Measurements from ENCODE around the gene FUT4. TPM values are rescaled to one million over a fixed set of nuclear protein-coding genes. Genes with fewer than 3 reads are reported as not detected.
A peak's percentile ranks its signal among the peaks of the same experiment; 100 is the strongest.

FUT4 gene
- total RNA-seq, 1 experiment from 2014 or later = 3.2 TPM

DNA sequence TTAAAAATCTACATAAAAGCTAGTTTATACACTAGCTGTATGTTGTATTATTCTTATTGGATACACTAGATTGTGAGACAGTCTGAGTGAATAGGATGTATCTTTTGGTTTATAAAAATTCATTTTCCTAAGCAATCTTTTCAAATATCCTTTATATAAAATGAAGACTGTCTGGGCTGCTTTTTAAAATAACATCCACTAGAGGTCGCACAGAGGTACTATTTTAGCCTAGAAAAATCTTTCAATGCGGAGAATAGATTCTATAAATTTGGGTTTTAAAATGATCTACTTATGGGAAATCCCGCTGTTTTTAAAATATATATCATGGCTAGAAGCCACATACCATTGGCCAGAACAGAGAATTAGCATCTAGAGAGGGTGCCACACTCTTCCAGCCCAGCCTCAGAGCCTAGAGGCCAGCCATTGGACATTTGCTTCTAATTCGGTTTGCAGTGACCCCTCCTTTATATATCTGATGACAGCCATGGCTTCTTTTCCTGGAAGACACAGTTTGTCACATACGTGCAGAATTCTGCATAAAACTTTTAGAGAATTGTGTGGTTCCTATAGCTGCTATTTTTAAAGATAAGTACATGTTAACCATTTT lies 24.1 kb upstream of the FUT4 start:
- DNase-seq (ENCODE audit: low read depth in 1 of 2, low spot score in 2 of 2) = peak in 1 of 2 experiments; percentile 10
- H3K27me3 ChIP-seq (replicated peaks) = no peaks in the 10 kb centered on the region

DNA sequence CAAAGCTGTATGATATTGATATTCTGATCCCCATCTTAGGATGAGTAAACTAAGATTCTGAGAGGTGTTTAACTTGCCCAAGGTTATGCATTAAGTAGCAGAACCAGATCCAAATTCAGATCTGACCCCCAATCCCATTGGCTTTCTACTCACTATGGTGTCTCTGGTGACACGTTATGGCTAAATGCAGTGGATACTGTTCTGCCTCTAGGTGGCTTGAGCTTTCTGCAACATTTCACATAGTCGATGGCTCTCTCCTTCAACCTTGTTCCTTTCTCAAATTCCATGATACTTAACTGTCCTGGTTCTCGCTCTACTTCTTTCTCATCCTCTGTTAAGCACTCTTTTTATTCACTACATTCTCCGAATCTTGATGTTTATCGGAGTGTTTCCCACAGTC lies 22.0 kb upstream of the FUT4 start:
- Histone ChIP-seq H3K4me3 (no peak overlapping the region), H3K27ac (no peak overlapping the region), H3K27me3 (replicated peaks) (no peaks in the 10 kb centered on the region), H3K4me1 (replicated peaks) (no peaks in the 10 kb centered on the region), H3K9me3 (replicated peaks) (no peaks in the 10 kb centered on the region), H3K36me3 (no peaks in the 10 kb centered on the region)
- DNase-seq (ENCODE audit: low read depth in 1 of 2, low spot score in 2 of 2) = no peak

More for the DNA sequence above, 24.1 kb upstream of the FUT4 start:
- Histone ChIP-seq H3K9me3 (replicated peaks) (no peaks in the 10 kb centered on the region), H3K4me1 (replicated peaks) (no peaks in the 10 kb centered on the region), H3K4me3 (no peak overlapping the region), H3K36me3 (no peaks in the 10 kb centered on the region), H3K27ac (no peak overlapping the region)

DNA sequence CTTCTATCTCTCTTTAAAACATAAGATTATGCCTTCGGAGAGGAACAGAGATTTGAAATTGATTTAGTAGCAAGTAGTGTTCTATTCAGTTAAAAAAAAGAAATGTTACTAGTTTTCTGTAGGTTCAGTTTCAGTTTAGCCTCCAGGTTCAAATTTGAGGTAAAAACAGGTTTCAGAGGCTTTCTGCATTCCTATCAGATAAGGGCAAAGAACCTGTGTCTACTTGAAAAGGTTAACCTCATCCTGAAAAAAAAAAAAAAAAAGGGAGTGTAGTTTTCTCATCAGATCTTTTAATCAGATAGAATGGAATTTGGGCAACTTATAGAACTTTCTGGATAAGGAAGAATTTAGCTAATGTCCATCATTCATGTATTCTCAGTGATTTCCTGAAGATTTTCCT lies 19.4 kb upstream of the FUT4 start:
- no peak for DNase-seq (ENCODE audit: low read depth in 1 of 2, low spot score in 2 of 2)
- H3K9me3 ChIP-seq (replicated peaks) = no peaks in the 10 kb centered on the region
- H3K4me3 ChIP-seq = no peak overlapping the region
- H3K27ac ChIP-seq = no peak overlapping the region
- no peaks in the 10 kb centered on the region for H3K36me3 ChIP-seq
- no peaks in the 10 kb centered on the region for H3K4me1 ChIP-seq (replicated peaks)
- no peaks in the 10 kb centered on the region for H3K27me3 ChIP-seq (replicated peaks)

DNA sequence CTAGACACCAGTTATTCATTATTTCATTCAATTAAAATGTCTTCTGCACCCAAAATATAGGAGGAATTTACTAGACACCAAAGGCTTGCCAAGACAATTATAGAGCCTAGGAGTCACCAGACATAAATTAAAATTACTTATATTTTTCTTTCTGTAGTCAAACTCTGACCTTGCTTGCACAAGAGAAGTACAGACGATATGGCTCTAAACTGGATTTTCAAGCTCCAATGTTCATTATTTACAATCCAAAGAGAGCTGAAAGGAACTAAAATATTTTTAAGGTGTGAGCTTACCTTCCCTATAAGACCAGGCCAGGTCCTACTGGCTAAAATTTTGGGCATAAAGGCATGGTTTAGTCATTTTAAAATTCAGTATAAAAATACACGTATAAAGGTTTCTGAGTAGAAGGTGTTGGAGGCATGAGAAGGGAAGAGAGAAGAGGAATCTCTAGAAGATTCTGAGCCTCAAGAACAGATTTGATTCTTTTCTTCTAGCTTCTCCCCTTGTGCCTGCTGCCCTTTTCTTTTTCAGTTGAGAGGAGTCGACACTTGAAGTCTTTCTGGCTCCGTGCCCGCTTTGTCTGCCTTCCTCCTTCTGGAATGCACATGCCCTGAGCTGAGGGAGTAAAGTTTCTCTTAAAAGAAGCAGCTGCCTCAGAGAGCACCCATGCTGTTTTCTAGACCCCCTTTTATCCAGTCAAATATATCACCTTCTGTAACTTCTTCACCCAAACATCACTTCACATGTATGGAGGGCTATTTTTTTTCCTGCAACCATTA lies 18.0 kb upstream of the FUT4 start:
- peak; percentile 27 to 56 for DNase-seq (ENCODE audit: low read depth in 1 of 2, low spot score in 2 of 2)
- no peak overlapping the region for H3K27ac ChIP-seq

DNA sequence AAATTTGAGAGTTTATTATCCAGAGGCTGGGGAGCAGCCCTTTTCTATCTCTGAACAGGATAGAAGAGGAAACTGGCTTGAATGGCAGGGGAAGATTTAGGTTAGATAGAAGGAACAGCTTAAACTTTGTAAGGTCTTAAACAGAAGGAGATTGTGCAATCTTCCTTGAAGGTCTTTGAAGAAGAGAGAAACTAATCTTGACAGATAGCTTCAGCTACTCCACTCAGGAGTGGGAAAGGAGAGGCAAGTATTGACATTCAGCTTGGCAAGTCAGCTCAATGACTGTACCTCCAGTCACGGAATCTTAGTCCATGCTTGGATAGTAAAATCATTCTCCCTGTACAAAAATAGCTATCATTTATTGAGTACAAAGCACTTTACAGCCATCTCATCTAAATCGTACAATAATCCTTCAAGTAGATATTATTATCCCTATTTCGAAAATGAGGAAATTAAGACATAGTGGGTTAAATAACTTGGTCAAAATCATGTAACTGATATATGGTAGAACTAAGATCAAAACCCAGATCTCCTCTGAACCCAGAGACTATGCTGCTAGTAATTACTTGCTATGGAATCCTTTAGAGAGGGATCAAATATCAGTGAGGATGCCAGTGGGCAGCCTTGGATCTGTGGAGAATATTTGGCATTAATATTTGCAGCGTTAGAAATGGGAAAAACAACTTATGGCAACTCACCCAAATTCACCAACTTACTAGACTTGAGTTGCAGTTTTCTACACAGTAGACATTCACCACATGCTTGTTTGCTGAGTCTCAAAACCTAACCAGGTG lies 16.9 kb upstream of the FUT4 start:
- H3K4me1 ChIP-seq (replicated peaks) = no peaks in the 10 kb centered on the region
- no peaks in the 10 kb centered on the region for H3K36me3 ChIP-seq
- H3K4me3 ChIP-seq = no peak overlapping the region
- no peaks in the 10 kb centered on the region for H3K9me3 ChIP-seq (replicated peaks)
- H3K27ac ChIP-seq = no peak overlapping the region
- DNase-seq (ENCODE audit: low read depth in 1 of 2, low spot score in 2 of 2) = no peak
- H3K27me3 ChIP-seq (replicated peaks) = no peaks in the 10 kb centered on the region

More for the DNA sequence above, 18.0 kb upstream of the FUT4 start:
- Histone ChIP-seq H3K9me3 (replicated peaks) (no peaks in the 10 kb centered on the region), H3K27me3 (replicated peaks) (no peaks in the 10 kb centered on the region), H3K4me3 (no peak overlapping the region), H3K4me1 (replicated peaks) (no peaks in the 10 kb centered on the region), H3K36me3 (no peaks in the 10 kb centered on the region)

DNA sequence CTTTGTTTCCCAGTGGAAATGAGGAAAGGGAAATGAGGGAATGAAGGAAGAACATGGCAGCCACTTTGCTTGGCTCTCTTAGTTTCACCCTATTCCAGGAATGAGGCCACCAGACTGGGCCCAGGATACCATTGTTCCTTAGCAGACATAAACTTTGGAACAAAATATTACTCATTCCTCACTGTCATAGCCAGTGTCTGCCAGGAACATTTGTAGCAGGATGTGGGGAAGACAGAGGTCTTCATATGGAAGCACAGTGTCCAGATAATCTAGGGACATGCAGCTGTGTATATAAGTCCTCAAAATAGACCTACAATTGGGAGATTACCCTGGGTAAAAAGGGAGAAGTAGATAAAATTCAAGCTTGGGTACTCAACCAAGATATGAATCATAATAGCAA lies 15.2 kb upstream of the FUT4 start:
- no peaks in the 10 kb centered on the region for H3K27me3 ChIP-seq (replicated peaks)
- no peak overlapping the region for H3K27ac ChIP-seq
- H3K4me1 ChIP-seq (replicated peaks) = no peaks in the 10 kb centered on the region
- no peaks in the 10 kb centered on the region for H3K9me3 ChIP-seq (replicated peaks)
- no peak overlapping the region for H3K4me3 ChIP-seq
- no peak for DNase-seq (ENCODE audit: low read depth in 1 of 2, low spot score in 2 of 2)
- no peaks in the 10 kb centered on the region for H3K36me3 ChIP-seq

DNA sequence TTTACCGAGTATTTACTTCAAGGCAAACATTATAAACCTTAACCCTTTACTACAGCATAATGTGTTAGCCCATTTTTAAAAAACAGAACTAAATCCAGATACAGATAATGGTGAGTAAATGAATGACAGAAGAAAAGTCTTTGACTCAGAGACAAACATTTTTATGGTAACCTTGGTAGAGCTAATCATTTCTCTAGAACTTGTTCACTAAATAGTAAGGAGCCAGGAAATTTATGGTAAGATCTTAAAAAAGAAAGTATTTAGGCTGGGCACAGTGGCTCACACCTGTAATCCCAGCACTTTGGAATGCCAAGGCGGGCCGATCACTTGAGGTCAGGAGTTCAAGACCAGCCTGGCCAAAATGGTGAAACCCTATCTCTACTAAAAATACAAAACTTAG lies 11.5 kb upstream of the FUT4 start:
- no peaks in the 10 kb centered on the region for H3K4me1 ChIP-seq (replicated peaks)
- H3K9me3 ChIP-seq (replicated peaks) = no peaks in the 10 kb centered on the region
- DNase-seq (ENCODE audit: low read depth in 1 of 2, low spot score in 2 of 2) = no peak

DNA sequence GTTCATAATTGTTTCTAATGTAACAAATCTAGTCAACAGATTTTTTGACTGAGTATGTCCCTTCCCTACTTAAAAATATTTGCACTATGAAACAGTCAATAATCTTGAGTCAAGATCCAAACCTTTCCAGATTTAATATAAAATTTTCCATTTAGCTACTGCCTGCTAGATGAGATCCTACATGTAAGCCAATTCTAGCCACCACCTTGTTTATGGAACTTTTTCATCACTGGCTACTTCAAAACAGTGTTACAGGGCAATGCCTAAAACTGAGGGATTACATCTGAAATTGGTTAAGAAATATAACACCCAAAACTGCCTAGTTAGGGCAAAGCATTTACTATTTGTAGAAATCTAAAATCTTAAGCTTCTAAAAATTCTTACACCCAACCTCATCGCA lies 10.5 kb upstream of the FUT4 start:
- Histone ChIP-seq H3K4me3 (no peak overlapping the region), H3K36me3 (no peaks in the 10 kb centered on the region), H3K27ac (no peak overlapping the region), H3K9me3 (replicated peaks) (no peaks in the 10 kb centered on the region), H3K27me3 (replicated peaks) (no peaks in the 10 kb centered on the region), H3K4me1 (replicated peaks) (no peaks in the 10 kb centered on the region)
- no peak for DNase-seq (ENCODE audit: low read depth in 1 of 2, low spot score in 2 of 2)

More for the DNA sequence above, 11.5 kb upstream of the FUT4 start:
- Histone ChIP-seq H3K27me3 (replicated peaks) (no peaks in the 10 kb centered on the region), H3K36me3 (no peaks in the 10 kb centered on the region), H3K27ac (no peak overlapping the region), H3K4me3 (no peak overlapping the region)

DNA sequence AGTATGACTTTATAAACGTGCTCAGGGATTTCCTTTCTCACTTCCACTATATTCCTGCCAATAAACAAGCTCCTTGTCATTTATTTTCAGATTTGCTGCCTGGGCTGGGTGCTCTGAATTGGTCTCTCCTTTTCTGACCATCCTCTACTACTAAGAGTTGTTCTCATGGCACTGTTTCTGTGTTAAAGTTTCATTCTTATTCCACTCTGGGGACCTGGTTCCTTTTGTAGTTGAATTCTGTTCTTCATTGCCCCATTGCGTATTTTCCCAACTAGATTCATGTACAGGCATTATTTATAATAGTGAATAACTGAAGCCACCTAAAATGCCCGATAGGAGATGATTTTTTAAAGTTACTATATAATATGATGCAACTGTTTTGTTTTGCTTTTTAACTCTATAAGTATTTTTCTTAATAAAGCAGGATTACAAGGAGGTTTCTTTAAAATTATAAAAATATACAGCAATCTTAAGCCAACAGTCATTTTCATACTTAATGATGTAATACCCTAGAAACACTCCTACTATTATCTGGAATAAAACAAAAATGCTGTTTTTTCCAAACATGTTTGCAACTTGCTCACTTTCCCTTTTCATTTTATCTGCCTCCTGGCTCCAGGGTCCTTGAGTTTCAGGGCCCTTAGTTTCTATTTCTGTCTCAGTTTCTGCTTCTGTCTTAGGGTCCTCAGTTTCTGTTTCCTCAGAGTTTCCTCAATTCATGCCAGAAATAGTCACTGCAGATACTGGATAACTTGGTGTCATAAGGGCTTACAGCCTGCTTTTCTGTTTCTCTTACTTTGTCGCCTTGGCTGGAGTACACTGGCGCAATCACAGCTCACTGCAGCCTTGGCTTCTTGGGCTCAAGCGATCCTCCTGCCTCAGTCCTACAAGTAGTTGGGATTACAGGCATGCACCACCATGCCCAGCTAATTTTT lies 9.8 kb upstream of the FUT4 start:
- Histone ChIP-seq H3K36me3 (no peaks in the 10 kb centered on the region), H3K9me3 (replicated peaks) (no peaks in the 10 kb centered on the region), H3K27ac (no peak overlapping the region), H3K27me3 (replicated peaks) (no peaks in the 10 kb centered on the region), H3K4me3 (no peak overlapping the region), H3K4me1 (replicated peaks) (no peaks in the 10 kb centered on the region)
- DNase-seq (ENCODE audit: low read depth in 1 of 2, low spot score in 2 of 2) = no peak

DNA sequence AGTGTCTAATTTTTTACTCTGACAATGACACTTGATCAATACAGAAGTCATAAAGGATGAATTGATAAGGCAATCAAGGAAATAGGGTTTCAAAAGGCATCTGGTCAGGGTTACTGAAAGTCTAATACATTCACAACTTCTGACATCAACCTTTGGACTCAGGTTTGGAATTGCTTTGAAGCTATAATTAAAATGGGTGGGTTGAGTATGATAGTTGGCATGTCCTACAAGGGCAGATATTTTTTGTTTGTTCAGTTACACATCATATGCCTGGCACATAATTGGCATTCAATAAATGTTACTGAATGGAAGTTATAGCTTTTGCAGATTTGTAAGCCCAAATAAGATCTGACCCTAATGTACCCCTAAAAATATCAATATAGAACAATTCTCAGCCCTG lies 7.3 kb upstream of the FUT4 start:
- H3K9me3 ChIP-seq (replicated peaks) = no peaks in the 10 kb centered on the region
- H3K4me3 ChIP-seq = no peak overlapping the region
- H3K27ac ChIP-seq = no peak overlapping the region
- no peaks in the 10 kb centered on the region for H3K36me3 ChIP-seq
- no peak for DNase-seq (ENCODE audit: low read depth in 1 of 2, low spot score in 2 of 2)
- H3K27me3 ChIP-seq (replicated peaks) = no peaks in the 10 kb centered on the region
- no peaks in the 10 kb centered on the region for H3K4me1 ChIP-seq (replicated peaks)

DNA sequence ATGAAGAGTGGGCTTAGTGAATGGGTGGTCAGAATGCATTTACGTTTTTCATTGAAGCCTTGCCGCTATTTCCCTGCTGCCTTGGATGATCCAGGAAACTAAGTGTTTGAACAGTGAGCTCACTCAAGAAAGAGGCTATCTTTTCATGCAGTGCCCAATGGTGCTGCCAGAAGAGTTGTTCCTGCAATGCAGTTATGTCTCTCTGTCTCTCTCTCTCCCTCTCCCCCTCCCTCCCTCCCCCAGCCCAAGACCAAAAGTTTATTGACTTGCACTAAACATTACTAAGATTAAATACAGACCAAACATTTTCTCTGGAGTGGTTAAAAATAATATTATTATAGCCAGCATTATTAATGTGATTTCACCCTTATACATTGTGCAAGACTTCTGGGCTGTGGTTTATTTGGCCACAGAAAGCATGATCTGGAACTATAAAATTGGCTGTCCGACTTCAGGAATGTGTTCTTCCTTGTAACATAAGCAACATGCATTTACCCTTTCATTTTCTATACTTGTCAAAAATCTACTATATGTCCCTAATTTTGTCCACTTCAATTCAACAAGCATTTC lies 6.6 kb upstream of the FUT4 start:
- no peak overlapping the region for H3K4me3 ChIP-seq
- H3K36me3 ChIP-seq = no peaks in the 10 kb centered on the region
- no peaks in the 10 kb centered on the region for H3K9me3 ChIP-seq (replicated peaks)
- no peaks in the 10 kb centered on the region for H3K27me3 ChIP-seq (replicated peaks)
- H3K27ac ChIP-seq = no peak overlapping the region
- H3K4me1 ChIP-seq (replicated peaks) = no peaks in the 10 kb centered on the region
- no peak for DNase-seq (ENCODE audit: low read depth in 1 of 2, low spot score in 2 of 2)

DNA sequence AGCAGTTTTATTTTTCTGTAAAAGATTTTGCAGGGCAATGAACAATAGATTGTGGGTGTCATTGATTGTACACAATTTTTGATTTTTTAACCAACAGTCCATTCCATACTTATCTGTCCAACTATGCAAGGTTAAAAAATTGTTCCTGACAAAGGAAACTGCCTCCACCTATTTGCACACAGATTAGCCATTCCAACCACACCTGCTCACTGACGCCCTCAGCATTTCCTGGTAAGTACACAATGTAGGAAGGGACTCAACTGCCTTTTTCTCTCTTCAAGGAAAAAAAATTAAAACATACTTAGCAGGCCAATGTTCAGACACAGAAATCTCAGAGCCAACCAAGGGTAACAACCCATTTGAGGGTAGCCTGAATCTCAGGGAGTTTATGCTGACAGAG lies 4.3 kb upstream of the FUT4 start:
- peaks cover 1% of the 10 kb centered on the region for H3K4me1 ChIP-seq (replicated peaks)

DNA sequence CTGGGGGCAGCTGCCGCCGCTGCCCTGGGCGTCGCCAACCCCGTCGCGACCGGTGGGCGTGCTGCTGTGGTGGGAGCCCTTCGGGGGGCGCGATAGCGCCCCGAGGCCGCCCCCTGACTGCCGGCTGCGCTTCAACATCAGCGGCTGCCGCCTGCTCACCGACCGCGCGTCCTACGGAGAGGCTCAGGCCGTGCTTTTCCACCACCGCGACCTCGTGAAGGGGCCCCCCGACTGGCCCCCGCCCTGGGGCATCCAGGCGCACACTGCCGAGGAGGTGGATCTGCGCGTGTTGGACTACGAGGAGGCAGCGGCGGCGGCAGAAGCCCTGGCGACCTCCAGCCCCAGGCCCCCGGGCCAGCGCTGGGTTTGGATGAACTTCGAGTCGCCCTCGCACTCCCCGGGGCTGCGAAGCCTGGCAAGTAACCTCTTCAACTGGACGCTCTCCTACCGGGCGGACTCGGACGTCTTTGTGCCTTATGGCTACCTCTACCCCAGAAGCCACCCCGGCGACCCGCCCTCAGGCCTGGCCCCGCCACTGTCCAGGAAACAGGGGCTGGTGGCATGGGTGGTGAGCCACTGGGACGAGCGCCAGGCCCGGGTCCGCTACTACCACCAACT lies 1.0 kb downstream of the FUT4 start:
- peak overlapping the region; percentile 92 for H3K27ac ChIP-seq
- no peaks in the 10 kb centered on the region for H3K27me3 ChIP-seq (replicated peaks)
- peak overlapping the region; percentile 68 for H3K4me3 ChIP-seq
- DNase-seq (ENCODE audit: low read depth in 1 of 2, low spot score in 2 of 2) = no peak
- H3K4me1 ChIP-seq (replicated peaks) = peaks cover 13% of the 10 kb centered on the region
- no peaks in the 10 kb centered on the region for H3K9me3 ChIP-seq (replicated peaks)
- H3K36me3 ChIP-seq = peaks cover 6% of the 10 kb centered on the region; the same call in 1 of the 2 replicates

More for the DNA sequence above, 4.3 kb upstream of the FUT4 start:
- Histone ChIP-seq H3K9me3 (replicated peaks) (no peaks in the 10 kb centered on the region), H3K27ac (no peak overlapping the region), H3K27me3 (replicated peaks) (no peaks in the 10 kb centered on the region), H3K36me3 (no peaks in the 10 kb centered on the region), H3K4me3 (no peak overlapping the region)
- no peak for DNase-seq (ENCODE audit: low read depth in 1 of 2, low spot score in 2 of 2)
